CD4-positive, alpha-beta T cell treated with Interferon gamma for 1 hour (primary cell): ENCODE measurements around the gene ISLR.
"Not testable (repeated sequence)": the region's sequence is repeated elsewhere in the genome, so short reads cannot be mapped to it uniquely, and the experiment has no call there.

Source experiments
- DNase-seq: peaks from one replicate; pipeline ENCODE4 v3.0.0-alpha.2; 2020

Gene ISLR

GRCh38 chr15:74137537-74137894 lies 36.0 kb upstream of the ISLR start:
- DNase-seq: no peak

DNA sequence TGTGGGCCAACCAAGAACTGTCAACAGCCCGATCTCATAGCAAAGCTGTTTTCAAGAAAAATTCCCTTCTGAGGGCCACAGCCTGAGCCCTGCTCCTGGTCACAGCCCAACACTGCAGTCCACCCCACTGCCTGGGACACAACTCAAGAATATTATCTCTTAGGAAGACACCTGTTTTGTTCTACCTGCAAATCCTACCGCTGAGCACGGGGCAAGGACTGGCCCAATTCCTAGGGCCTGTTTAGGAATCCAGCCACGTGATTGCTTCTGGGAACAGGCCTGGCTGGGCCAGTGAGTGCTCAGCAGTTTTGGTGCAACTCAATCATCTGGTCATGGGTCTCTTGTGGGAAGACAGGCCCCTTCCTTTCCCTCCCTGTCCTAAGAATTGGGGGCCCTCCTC lies 34.9 kb upstream of the ISLR start:
- DNase-seq: no peak

DNA sequence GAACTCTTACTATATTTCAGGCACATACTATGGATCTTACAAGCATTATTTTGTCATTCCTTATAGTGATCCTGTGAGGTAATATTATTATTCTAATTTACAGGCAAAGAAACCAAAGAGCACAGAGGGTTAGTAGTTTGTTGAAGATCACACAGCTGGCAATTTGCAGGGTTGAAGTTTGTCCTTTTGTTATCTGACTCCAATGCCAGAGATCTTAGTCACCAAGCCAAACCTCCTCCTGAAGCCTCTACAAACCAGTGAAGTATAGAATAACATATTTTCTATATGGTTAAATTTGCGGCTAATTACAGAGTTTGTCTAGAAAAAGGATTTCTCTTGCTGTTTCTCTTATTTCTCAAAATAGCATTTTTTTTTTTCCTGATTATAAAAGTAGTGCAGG lies 31.9 kb upstream of the ISLR start:
- no peak for DNase-seq

- no peak for DNase-seq
These were observed 29.2 kb upstream of the ISLR start for GRCh38 chr15:74144153-74144775.

GRCh38 chr15:74146277-74146800 lies 27.2 kb upstream of the ISLR start:
- no peak for DNase-seq

DNA sequence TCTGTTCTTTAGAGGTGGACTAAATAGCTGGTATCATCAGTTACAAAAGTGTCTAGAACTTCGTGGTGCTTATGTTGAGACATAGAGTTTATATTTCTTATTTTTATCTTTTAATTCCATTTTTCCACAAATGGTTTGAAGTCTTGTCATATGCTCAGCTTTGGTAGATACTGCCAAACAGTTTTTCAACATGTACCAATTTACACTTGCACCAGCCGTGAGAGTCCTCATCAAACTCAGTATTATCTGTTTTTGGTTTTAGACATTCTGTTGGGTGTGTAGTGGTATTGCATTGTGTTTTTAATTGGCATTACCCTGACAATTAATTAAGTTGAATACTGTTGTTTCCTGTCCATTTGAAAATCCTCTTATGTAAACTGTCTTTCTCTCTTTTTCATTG lies 26.5 kb upstream of the ISLR start:
- no peak for DNase-seq

DNA sequence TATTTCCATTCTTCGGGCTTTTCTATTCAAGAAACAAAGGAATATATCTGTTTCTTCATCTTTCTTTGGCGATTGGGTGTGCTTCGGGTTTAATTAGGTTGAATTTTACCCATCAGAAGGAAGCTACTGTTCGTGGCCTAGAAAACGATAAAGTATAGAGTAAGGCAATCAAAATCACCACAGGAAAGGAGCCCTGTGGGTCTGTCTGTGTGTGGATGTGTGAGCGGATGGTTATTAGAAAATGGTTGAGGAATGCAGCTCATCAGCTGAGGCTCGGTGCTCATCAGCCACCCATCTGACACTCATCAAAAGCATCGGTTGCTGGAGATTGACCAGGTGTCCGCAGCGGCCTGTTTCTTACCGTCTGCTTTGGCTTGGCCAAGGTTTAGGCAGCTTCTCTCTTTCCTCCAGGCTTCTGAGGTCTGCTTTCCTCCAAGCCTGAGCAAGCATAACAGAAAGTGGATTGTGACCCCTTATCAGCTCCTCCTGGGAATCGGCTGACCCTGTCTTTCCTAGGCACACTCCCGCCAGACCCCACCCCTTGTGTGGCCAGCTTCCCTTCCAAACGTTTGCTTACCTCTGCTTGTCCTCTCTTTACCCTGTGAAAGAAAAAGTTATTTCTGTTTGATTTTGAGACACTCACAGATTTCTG lies 17.6 kb upstream of the ISLR start:
- no peak for DNase-seq

DNA sequence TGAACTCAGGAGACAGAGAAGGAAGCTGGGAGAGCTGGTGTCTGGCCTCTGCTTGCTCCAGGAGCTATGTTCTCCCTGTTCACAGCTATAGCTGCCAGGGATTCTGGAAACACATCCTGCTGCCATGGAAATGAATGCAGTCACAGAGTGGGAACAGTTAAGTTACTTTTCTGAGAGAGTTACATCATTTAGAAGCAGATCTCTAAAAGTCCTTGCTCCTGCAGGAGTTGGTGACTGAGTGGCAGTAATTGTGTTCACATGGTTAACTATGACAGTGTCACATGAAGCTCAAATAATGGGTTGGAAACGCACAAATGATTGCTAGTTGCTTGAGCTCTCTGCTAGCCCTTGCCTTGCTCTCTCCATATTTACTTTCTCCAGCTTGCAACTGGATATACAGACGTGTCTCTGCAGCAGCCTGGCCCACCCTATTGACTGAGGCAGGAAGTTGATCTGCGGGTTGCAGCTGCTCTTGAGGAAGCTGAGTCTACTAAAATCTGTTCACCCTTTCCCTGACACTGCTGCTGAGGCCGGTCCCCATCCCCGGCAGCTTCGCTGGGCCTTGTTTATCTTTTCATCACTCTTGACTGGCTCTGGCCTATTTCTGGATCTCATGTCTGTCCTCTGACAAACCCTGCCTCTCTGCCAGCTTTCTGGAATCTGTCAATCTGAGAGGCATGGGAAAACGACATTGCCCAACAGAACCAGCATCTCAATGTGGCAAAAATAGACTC lies 16.7 kb upstream of the ISLR start:
- no peak for DNase-seq

DNA sequence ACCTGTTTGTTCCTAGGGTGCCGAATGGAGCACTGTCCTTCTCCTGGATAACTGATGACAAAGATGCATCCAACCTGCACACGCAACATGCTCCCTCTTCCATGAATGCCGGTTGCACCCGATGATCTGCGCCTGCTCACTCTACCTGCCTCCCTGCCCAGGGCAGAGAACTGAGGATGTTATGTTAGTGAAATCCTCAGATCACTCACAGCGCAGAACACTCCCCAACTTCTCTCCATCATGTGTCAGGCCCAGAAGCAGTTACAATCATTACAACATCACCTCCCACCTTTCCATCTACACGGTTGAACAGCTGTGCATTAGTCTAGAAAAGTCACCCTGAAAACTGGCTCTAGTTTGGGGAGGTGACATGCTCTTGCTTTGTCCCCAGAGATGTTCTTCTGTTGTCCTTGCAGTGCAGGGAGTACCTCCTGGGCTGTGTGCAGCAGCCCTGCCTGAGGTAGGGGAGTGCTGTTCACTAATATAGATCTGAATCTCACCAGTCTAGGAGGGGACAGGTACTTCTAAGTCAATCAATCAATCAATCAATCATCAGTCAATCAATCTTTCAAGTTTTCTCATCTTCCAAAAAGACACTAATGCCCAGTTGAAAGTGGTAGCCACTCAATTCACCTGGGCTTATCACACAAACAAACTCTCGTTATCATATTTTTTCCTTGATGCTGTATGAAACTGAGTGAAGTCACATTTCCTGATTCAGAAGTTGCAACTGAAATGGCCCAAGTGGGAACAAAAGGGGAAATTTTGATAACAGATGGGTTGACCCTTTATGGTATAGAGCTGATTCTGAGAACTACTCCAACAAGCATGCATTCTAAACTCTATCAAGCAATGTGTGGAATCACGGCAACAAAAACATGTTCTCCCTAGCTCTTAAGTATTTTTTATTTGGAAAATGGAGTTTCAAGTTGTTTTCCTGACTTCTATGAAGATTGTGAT lies 15.4 kb upstream of the ISLR start:
- no peak for DNase-seq

- no peak for DNase-seq
These were observed 14.5 kb upstream of the ISLR start for GRCh38 chr15:74158855-74159650.

- DNase-seq: no peak
These were observed 13.7 kb upstream of the ISLR start for GRCh38 chr15:74159773-74160172.

GRCh38 chr15:74160390-74160789 lies 13.1 kb upstream of the ISLR start:
- DNase-seq: not testable (repeated sequence)

DNA sequence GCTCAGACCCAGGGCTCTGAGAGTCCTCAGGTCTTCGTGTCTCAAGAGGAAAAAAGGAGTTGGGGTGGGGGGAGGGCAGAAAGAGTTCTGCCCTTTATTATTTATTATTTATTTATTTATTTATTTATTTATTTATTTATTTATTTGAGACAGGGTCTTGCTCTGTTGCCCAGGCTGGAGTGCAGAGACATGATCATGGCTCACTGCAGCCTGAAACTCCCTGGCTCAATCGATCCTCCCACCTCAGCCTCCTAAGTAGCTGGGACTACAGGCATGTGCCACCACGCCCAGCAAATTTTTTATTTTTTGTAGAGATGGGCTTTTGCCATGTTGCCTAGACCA lies 11.3 kb upstream of the ISLR start:
- DNase-seq: not testable (repeated sequence)

DNA sequence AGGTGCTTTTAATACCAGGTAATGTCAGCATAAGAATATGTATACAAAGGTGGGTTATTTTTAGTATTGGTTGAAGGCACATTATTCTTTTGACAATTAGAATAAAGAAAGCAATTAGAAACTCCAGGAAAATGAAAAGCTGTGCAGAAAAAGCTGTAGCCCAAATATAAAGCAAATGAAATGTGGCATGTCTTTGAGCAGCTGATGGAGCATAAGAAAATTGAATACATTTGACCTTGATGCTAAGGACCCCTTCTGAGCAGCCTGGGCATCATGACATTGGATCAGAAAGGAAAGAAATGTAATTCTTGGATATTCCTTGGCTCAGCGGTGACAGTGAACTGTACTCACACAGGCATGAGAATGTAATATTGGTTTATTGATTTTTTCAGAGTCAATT lies 8.0 kb upstream of the ISLR start:
- no peak for DNase-seq

- no peak for DNase-seq
These were observed 5.6 kb upstream of the ISLR start for GRCh38 chr15:74167891-74168331.

DNA sequence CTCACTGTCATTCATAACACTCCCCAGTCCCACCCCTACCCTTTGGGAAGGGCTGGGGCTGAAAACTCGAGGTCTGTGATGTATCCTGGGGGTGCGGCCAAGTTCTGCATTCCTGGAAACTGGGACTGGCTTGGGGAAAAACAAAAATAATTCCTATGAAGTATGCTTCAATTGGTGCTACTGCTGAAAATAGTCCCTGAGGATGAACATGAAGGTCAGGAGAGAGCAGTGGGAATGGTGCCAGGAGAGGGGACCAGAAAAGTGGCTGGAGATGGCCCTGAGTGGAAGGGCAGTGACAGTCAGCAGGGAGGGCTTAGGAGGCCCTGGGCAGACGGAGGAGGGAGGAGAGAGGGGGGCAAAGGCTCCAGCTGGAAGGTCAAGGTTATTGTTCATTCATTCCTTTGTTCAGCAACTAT lies 4.8 kb upstream of the ISLR start:
- no peak for DNase-seq

DNA sequence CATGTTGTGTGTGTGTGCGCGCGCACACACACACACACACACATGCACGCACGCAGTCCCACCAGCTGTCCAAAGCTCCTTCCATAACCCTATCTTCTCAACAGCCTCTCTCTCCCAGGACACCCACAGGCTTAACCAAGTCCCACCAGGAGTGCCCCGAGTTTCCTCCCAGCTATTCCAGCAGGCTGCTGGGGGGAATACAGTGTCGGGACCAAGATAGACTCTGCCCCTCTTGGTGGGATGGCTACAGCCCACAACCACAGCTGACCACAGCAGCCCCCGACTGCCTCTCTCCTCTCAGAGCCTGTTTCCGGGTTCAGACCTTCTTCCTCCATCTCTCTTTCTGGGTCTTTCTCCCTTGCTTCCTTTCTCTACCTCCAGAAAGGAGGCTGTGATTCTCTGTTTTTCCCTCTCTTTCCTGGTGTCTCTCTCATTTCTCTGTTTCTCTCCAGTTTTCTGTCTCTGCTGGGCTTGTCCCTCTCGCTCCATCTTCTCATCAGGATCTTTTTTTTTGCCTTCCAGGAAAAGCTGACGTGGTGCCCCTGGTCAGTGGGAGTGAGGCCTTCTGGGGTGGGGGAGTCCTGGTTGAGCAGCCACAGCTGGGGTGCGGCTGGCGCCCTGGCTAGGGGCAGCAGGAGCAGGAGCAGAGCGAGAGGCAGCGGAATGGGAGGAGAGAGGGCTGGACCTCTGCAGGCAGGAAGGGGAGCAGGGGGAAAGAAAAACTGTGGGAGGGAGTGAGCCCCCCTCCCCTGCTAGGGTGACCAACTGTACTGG lies 3.3 kb upstream of the ISLR start:
- DNase-seq: no peak

DNA sequence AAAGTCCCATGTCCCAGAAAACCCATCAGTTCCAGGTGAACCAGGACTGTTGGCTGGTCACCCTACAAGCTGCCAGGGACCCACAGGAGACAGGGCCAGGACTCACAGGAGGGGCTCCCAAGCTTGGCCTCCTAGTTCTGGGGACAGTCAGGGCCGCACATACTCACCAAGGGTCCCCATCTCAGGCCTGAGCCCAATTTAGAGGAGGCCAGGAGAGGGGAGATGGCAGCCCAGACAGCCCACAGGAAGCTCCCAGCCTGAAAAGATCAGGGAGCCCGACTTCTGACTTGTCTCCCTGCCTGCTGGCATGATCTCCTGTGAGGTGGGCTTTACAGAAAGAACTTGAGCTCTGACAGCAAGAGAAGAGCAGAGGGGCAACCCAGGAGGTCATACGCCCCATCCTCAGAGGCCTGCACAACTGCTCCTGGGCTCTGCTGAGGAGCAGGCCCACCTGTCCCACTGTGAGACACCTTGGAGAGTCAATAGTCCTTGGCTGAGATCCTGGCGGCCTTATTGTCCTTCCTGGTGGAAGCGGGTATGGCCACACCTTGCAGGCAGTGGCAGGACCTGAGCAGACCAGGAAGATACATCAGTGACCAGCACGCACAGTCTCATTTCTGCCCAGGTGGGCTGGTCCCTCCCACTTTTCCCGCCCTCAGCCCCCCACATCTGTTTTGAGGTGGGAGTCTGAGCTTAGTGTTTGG lies 2.5 kb upstream of the ISLR start:
- DNase-seq: no peak

- no peak for DNase-seq
These were observed 1.5 kb upstream of the ISLR start for GRCh38 chr15:74171965-74172541.

- no peak for DNase-seq
These were observed 670 bp upstream of the ISLR start for GRCh38 chr15:74172701-74173379.
